Measurements from ENCODE around the gene FAM227B. TPM values are rescaled to one million over a fixed set of nuclear protein-coding genes. Genes with fewer than 3 reads are reported as not detected.

The FAM227B gene
- total RNA-seq, 1 donor from 2014 or later = 2.1 TPM

DNA sequence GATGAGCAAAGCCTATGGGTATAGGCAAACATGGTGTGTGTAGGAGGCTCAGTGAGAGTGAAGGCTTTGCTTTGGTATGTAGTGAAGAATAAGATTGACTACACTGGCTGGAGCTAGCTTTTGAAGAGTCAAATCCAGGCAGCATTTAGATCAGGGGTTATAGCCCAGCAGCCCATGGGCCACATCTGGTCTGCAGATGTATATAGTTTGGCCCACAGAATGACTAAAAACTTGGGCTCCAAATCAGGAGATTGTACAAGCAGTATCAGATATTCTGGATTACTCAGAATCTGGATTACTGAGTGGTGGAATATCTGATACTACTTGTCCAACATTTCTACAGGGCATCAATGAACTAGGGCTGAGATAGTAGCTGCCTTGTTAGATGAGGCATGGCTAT is 290.5 kb downstream of the FAM227B start:
- H3K36me3 ChIP-seq (ENCODE audit: control insufficient read depth, insufficient read depth, low read length) = no peaks in the 10 kb centered on the region
- no peak overlapping the region for H3K4me3 ChIP-seq (ENCODE audit: low read depth, low read length)
- DNase-seq (ENCODE audit: low read depth) (no peak), FAIRE-seq (peak; percentile 62)
- no peak for TF ChIP-seq CTCF (IDR thresholded peaks at IDR 0.05; ENCODE audit: insufficient read depth, low read length, severe bottlenecking)
- H3K27me3 ChIP-seq (ENCODE audit: control insufficient read depth, insufficient read depth, low read length) = no peaks in the 10 kb centered on the region

- Histone ChIP-seq H3K36me3 (ENCODE audit: control insufficient read depth, insufficient read depth, low read length) (no peaks in the 10 kb centered on the region), H3K4me3 (ENCODE audit: low read depth, low read length) (no peak overlapping the region), H3K27me3 (ENCODE audit: control insufficient read depth, insufficient read depth, low read length) (no peaks in the 10 kb centered on the region)
- FAIRE-seq (no peak), DNase-seq (ENCODE audit: low read depth) (no peak)
- no peak for TF ChIP-seq CTCF (IDR thresholded peaks at IDR 0.05; ENCODE audit: insufficient read depth, low read length, severe bottlenecking)
Observed at GRCh38 chr15:49328941-49329340, 291.7 kb downstream of the FAM227B start.

DNA sequence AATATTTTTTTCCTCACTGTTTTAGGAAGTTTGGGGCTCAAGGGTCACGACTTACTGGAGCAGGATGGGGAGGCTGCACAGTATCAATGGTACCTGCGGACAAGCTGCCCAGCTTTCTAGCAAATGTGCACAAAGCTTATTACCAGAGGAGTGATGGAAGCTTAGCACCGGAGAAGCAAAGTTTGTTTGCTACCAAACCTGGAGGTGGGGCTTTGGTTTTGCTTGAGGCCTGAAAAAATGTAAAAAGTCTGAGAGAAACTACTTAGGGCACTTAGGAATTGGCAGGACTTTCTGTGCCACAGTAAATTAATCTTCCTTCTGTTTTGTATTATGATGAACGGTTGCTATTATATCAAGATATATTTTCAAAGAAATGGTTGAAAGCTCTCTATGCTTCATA is 292.7 kb downstream of the FAM227B start:
- no peak for DNase-seq (ENCODE audit: low read depth)
- no peak for FAIRE-seq
- Histone ChIP-seq H3K36me3 (ENCODE audit: control insufficient read depth, insufficient read depth, low read length) (peaks cover 1% of the 10 kb centered on the region), H3K4me3 (ENCODE audit: low read depth, low read length) (no peak overlapping the region), H3K27me3 (ENCODE audit: control insufficient read depth, insufficient read depth, low read length) (no peaks in the 10 kb centered on the region)
- no peak for TF ChIP-seq CTCF (IDR thresholded peaks at IDR 0.05; ENCODE audit: insufficient read depth, low read length, severe bottlenecking)

DNA sequence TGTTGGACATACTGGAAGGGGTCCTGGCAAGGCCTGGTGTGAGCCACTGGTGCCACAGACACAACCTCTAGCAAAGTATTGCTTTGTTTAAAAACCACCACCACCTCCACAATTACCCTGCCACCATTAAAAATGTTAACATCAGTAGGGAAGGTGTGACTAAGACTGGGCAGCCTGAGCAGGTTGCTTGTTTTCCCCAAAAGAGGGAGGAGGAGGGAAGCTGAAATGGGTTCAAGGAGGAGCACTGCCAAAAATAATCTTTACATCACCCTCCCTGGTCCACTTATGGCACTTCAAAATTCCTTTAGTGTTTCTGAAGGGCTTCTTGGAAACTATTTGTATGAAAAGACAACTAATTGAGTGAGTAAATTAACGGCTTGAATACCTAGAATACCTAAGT is 297.4 kb downstream of the FAM227B start:
- Histone ChIP-seq H3K4me3 (ENCODE audit: low read depth, low read length) (no peak overlapping the region), H3K27me3 (ENCODE audit: control insufficient read depth, insufficient read depth, low read length) (no peaks in the 10 kb centered on the region), H3K36me3 (ENCODE audit: control insufficient read depth, insufficient read depth, low read length) (peaks cover 2% of the 10 kb centered on the region)
- no peak for FAIRE-seq
- no peak for TF ChIP-seq CTCF (IDR thresholded peaks at IDR 0.05; ENCODE audit: insufficient read depth, low read length, severe bottlenecking)
- no peak for DNase-seq (ENCODE audit: low read depth)

DNA sequence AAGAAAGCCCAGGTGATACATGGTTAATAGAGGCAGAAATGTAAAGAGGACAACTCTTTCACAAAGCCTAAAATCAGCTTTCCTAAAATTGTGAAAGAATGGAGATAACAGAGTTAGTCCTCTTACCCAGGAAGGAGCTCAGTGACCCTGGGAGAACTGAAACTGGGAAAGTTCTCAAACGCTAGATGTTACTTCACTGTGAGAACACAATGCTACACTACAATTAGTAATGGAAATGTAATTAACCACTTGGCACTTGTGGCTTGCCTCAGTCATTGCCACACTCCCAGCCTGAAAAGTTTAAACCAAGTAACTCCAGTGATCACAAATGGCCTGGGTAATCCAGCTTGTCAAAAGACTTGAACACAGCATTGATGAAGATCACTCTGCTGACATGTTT is 300.3 kb downstream of the FAM227B start:
- TF ChIP-seq CTCF (IDR thresholded peaks at IDR 0.05; ENCODE audit: insufficient read depth, low read length, severe bottlenecking) = no peak
- Histone ChIP-seq H3K36me3 (ENCODE audit: control insufficient read depth, insufficient read depth, low read length) (peaks cover 2% of the 10 kb centered on the region), H3K4me3 (ENCODE audit: low read depth, low read length) (no peak overlapping the region), H3K27me3 (ENCODE audit: control insufficient read depth, insufficient read depth, low read length) (no peaks in the 10 kb centered on the region)
- DNase-seq (ENCODE audit: low read depth) (no peak), FAIRE-seq (no peak)

- H3K4me3 ChIP-seq (ENCODE audit: low read depth, low read length) = no peak overlapping the region
- no peak for TF ChIP-seq CTCF (IDR thresholded peaks at IDR 0.05; ENCODE audit: insufficient read depth, low read length, severe bottlenecking)
- no peak for FAIRE-seq
Observed at GRCh38 chr15:49315391-49315823, 305.2 kb downstream of the FAM227B start.

More at GRCh38 chr15:49315391-49315823, 305.2 kb downstream of the FAM227B start:
- DNase-seq (ENCODE audit: low read depth) = no peak
- no peaks in the 10 kb centered on the region for H3K27me3 ChIP-seq (ENCODE audit: control insufficient read depth, insufficient read depth, low read length)
- peaks cover 1% of the 10 kb centered on the region for H3K36me3 ChIP-seq (ENCODE audit: control insufficient read depth, insufficient read depth, low read length)
